ENCODE data around the gene SLC38A10. TPM values are rescaled to one million over a fixed set of nuclear protein-coding genes. Genes with fewer than 3 reads are reported as not detected.

The SLC38A10 gene
- total and polyA plus RNA-seq, 2 of the 13 experiments (the other 11 are each of a cell fraction or from before 2014, with no cell fraction given), result 23.4 to 55.8 TPM

DNA sequence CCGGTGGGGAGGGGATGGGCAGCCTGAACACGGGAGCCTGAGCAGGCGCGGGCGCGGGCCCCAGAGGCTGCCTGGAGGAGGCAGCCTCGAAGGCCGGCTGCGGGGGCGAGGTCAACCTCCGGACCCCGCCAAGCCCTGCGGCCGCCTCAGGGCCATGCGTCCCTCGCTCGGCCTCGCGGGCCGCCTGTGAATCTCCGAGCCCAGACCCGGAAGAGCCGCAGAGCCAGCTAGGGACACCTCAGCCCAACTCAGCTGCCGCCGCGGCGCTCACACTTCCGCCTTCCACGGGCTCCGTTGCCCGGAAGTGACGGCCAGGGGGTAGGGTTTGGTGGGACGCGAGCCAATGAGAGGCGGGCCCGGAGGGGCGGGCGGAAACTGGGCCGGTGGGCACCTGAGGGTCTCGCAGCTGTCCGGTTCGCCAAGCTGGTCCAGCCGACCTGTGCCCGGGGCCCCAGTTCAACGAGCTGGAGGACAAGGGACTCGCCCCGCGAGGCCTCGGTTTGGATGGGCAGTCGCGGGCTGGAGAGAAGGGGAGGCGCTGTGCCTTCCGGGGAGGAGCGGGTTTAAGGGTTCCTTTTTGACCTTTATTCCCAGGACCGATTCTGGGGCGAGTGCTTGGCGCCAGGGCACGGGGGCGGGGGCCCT, at the start of gene SLC38A10 (continued):
- TF ChIP-seq, protein P1, sequence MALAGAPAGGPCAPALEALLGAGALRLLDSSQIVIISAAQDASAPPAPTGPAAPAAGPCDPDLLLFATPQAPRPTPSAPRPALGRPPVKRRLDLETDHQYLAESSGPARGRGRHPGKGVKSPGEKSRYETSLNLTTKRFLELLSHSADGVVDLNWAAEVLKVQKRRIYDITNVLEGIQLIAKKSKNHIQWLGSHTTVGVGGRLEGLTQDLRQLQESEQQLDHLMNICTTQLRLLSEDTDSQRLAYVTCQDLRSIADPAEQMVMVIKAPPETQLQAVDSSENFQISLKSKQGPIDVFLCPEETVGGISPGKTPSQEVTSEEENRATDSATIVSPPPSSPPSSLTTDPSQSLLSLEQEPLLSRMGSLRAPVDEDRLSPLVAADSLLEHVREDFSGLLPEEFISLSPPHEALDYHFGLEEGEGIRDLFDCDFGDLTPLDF (CRISPR knock-in tag; IDR thresholded peaks at IDR 0.05), result peak; percentile 65; the same call in 1 of the 2 replicates
- no peak for TF ChIP-seq PLRG1 (conservative IDR thresholded peaks at IDR 0.05)
- TF ChIP-seq FOXC1 (CRISPR knock-in tag; IDR thresholded peaks at IDR 0.05; ENCODE audit: borderline replicate concordance), result peak; percentile 92
- TF ChIP-seq, protein P2, sequence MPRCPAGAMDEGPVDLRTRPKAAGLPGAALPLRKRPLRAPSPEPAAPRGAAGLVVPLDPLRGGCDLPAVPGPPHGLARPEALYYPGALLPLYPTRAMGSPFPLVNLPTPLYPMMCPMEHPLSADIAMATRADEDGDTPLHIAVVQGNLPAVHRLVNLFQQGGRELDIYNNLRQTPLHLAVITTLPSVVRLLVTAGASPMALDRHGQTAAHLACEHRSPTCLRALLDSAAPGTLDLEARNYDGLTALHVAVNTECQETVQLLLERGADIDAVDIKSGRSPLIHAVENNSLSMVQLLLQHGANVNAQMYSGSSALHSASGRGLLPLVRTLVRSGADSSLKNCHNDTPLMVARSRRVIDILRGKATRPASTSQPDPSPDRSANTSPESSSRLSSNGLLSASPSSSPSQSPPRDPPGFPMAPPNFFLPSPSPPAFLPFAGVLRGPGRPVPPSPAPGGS (CRISPR knock-in tag; IDR thresholded peaks at IDR 0.05), result no peak; the same call in 1 of the 2 replicates
- peak; percentile 97; the same call in 1 of the 2 replicates for TF ChIP-seq ZNF558 (CRISPR knock-in tag; IDR thresholded peaks at IDR 0.05; ENCODE audit: borderline replicate concordance)
- TF ChIP-seq, protein P3, sequence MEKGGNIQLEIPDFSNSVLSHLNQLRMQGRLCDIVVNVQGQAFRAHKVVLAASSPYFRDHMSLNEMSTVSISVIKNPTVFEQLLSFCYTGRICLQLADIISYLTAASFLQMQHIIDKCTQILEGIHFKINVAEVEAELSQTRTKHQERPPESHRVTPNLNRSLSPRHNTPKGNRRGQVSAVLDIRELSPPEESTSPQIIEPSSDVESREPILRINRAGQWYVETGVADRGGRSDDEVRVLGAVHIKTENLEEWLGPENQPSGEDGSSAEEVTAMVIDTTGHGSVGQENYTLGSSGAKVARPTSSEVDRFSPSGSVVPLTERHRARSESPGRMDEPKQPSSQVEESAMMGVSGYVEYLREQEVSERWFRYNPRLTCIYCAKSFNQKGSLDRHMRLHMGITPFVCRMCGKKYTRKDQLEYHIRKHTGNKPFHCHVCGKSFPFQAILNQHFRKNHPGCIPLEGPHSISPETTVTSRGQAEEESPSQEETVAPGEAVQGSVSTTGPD (CRISPR knock-in tag; IDR thresholded peaks at IDR 0.05), result peak; percentile 48; the same call in 1 of the 2 replicates
- TF ChIP-seq, protein P4, sequence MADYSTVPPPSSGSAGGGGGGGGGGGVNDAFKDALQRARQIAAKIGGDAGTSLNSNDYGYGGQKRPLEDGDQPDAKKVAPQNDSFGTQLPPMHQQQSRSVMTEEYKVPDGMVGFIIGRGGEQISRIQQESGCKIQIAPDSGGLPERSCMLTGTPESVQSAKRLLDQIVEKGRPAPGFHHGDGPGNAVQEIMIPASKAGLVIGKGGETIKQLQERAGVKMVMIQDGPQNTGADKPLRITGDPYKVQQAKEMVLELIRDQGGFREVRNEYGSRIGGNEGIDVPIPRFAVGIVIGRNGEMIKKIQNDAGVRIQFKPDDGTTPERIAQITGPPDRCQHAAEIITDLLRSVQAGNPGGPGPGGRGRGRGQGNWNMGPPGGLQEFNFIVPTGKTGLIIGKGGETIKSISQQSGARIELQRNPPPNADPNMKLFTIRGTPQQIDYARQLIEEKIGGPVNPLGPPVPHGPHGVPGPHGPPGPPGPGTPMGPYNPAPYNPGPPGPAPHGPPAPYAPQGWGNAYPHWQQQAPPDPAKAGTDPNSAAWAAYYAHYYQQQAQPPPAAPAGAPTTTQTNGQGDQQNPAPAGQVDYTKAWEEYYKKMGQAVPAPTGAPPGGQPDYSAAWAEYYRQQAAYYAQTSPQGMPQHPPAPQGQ (CRISPR knock-in tag; IDR thresholded peaks at IDR 0.05; ENCODE audit: borderline replicate concordance), result no peak
- TF ChIP-seq CAMTA2 (CRISPR knock-in tag; IDR thresholded peaks at IDR 0.05; ENCODE audit: borderline replicate concordance), result 0 out of 2 replicates have a peak, but pooled peaks have one; percentile 89
- peak; percentile 84; the same call in 1 of the 2 replicates for TF ChIP-seq ZNF333 (CRISPR knock-in tag; IDR thresholded peaks at IDR 0.05; ENCODE audit: borderline replicate concordance)
- TF ChIP-seq ZIK1 (CRISPR knock-in tag; IDR thresholded peaks at IDR 0.05; ENCODE audit: borderline replicate concordance, low read depth), result no peak
- TF ChIP-seq ZFP41 (CRISPR knock-in tag; IDR thresholded peaks at IDR 0.05; ENCODE audit: borderline replicate concordance), result peak; percentile 82
- TF ChIP-seq SALL1 (CRISPR knock-in tag; IDR thresholded peaks at IDR 0.05), result peak; percentile 81
- TF ChIP-seq ZNF432 (CRISPR knock-in tag; IDR thresholded peaks at IDR 0.05; ENCODE audit: borderline replicate concordance), result no peak
- TF ChIP-seq, protein P5, sequence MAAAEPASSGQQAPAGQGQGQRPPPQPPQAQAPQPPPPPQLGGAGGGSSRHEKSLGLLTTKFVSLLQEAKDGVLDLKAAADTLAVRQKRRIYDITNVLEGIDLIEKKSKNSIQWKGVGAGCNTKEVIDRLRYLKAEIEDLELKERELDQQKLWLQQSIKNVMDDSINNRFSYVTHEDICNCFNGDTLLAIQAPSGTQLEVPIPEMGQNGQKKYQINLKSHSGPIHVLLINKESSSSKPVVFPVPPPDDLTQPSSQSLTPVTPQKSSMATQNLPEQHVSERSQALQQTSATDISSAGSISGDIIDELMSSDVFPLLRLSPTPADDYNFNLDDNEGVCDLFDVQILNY (CRISPR knock-in tag; conservative IDR thresholded peaks at IDR 0.05), result 0 out of 2 replicates have a peak, but pooled peaks have one; percentile 20
- no peak for TF ChIP-seq RBM22 (optimal IDR thresholded peaks at IDR 0.05; ENCODE audit: low read length)
- TF ChIP-seq, protein P6, sequence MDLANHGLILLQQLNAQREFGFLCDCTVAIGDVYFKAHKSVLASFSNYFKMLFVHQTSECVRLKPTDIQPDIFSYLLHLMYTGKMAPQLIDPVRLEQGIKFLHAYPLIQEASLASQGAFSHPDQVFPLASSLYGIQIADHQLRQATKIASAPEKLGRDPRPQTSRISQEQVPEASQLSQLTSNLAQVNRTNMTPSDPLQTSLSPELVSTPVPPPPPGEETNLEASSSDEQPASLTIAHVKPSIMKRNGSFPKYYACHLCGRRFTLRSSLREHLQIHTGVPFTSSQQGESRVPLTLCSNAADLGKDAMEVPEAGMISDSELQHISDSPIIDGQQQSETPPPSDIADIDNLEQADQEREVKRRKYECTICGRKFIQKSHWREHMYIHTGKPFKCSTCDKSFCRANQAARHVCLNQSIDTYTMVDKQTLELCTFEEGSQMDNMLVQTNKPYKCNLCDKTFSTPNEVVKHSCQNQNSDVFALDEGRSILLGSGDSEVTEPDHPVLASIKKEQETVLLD (CRISPR knock-in tag; IDR thresholded peaks at IDR 0.05; ENCODE audit: low read depth), result 0 out of 2 replicates have a peak, but pooled peaks have one; percentile 19
- peak; percentile 60 for TF ChIP-seq ZNF891 (CRISPR knock-in tag; IDR thresholded peaks at IDR 0.05)
- no peak for TF ChIP-seq WIZ (CRISPR knock-in tag; IDR thresholded peaks at IDR 0.05)
- no peak for TF ChIP-seq ZFP1 (CRISPR knock-in tag; IDR thresholded peaks at IDR 0.05)
- peak; percentile 78; the same call in 1 of the 2 replicates for TF ChIP-seq ZNF350 (CRISPR knock-in tag; IDR thresholded peaks at IDR 0.05; ENCODE audit: borderline replicate concordance, low read depth)
- TF ChIP-seq ZNF292 (CRISPR knock-in tag; IDR thresholded peaks at IDR 0.05; ENCODE audit: borderline replicate concordance, low read depth), result no peak; the same call in 1 of the 2 replicates

Data from HepG2 (cell line).